OCI-LY1 (cell line): ENCODE data around the gene PEX7.

Experiments
- CTCF ChIP-seq: fragments of 200-600 bp; sonication (generic), shearing (Covaris generic); IDR thresholded peaks from 2 replicates; pipeline ENCODE4 v1.5.1; 2017; ENCODE audit warnings: mild to moderate bottlenecking, antibody characterized with exemption, low read length, moderate library complexity, mixed read lengths
- EZH2 ChIP-seq: fragments of 200-600 bp; sonication (generic), shearing (Covaris generic); IDR thresholded peaks from 2 replicates; pipeline ENCODE4 v1.8.0; 2017; ENCODE audit warnings: borderline replicate concordance, mixed run types, mild to moderate bottlenecking, antibody characterized with exemption, low read length, moderate library complexity, mixed read lengths

- no peak for TF ChIP-seq CTCF
- TF ChIP-seq EZH2 = no peak
Measured at GRCh38 chr6:136921381-136921935, 99.1 kb downstream of the PEX7 start.
